ENCODE results near the gene JAM3.

Gene JAM3

GRCh38 chr11:134068829-134069425 is at the start of gene JAM3:
Gene JAM3 (plus strand): TSS chr11:134069072. CDS start chr11:134069084, 12 bp downstream.
- no peak for DNase-seq

DNA sequence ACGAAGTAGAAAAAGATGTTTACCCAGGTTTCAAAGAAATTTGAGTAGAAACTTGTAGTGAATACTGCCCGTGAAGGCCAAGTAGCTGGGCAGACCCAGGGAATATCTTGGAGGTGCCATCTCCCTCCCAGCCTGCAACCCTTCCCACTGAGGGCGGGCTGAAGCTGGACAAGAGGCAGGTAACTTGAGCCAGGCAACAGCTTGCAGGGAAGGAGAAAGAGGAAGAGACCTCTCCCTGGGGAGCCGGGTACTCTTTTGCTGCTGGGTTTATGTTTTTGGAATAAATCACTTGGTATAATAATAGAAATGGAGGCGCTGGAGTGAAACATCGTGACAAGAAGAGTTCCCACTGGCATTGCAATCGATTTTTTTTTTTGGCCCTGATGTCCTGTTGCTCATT is 49.4 kb upstream of the JAM3 start:
- DNase-seq, result no peak

- DNase-seq, result no peak
These were observed 48.3 kb upstream of the JAM3 start for GRCh38 chr11:134020598-134020997.

- no peak for DNase-seq
These were observed 47.5 kb upstream of the JAM3 start for GRCh38 chr11:134021326-134021725.

DNA sequence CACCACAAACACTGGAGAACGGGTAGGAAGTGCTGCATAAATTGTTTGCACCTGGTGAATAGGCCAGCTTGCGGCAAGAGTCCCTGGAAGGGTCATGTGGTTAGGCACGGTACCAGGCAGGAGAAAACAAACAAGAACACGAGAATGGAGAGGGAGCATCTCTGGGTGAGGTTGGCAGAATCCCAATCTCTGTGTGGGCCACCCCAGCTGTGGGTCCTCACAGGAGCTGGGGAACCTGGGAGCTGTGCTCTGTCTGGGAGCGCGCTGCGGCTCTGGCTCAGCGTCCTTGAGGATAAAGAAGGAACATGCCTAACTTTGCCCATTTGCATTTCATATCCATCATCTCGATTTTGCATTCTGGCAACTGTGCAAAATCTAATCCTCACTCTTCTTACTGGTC is 46.1 kb upstream of the JAM3 start:
- DNase-seq, result peak; percentile 16

DNA sequence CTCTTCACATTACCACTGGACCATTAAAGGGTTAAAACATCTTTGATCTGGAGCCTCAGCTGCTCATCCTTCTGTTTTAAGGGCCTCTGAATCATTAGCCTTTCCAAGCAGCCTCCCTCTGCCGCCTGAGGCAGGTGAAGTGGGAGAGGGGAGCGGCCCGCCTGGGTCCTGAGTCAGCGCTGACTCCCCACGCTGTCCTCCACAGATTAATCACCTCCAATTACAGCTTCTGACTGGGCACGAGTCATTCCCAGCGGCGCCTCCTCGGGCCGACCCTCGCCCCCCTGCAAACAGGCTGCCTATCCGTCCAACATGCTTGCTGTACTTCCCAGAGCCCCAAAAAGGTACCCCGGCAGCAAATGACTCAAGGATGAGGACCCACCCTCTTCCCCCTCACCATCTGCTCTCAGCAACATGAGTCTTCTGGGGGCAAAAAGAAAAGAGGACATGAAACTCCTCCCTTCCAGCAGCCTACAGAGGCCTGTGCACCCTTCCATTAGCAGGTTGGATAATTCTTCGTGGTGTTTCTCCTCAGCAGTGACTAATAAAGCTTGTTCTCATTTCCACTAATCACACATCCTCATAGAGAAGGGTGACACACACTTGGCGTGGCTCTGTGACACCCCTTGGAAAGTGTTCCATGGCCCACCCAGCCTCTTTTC is 44.3 kb upstream of the JAM3 start:
- no peak for DNase-seq

DNA sequence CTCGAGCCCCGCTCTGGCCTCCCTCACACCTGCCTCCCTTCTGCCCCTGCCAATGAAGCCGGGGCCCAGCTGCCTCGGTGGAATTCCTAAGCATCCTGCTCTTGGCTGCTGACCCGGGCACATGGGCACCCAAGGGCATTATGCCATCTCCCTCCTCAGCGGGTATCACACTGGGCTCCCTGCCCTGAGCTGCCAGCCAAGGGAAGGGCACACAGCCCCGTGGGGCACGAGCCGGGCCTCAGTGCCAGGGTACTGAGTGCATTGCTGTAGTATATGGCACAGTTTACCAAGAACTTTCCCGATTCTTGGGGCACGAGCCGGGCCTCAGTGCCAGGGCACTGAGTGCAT is 43.8 kb upstream of the JAM3 start:
- DNase-seq, result no peak

DNA sequence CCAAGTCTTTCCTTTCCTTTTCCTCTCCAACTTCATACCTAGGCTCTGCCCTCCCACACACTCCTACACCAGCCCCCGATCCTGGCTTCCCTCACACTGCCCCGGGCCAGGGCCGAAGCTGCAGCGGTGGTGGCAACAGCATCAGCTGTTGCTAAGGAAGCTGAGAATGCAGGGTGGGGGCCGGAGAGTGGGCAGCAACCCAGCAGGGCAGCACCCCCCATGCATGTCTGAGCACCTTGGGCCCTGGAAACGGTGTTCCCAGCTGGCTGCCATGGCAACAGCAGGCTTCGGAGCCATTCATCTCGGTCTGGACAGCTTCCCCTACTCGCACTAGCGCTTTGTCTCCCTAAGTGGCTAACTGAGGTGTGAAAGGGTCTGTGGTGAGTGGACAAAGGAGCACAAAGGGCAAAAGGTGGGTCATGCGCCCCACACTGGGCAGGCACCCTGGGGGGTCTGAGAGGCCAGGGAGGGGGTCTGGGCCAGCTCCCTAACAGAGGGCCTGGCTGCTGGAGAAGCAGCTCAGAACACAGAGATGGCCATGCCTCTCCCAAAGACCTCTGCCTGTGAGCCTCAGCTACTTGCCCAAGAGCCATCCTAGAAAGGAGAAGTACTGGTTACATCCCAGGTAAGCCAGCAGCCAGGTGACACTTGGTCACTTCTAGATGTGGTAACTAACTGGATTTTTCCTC is 42.1 kb upstream of the JAM3 start:
- DNase-seq, result no peak

DNA sequence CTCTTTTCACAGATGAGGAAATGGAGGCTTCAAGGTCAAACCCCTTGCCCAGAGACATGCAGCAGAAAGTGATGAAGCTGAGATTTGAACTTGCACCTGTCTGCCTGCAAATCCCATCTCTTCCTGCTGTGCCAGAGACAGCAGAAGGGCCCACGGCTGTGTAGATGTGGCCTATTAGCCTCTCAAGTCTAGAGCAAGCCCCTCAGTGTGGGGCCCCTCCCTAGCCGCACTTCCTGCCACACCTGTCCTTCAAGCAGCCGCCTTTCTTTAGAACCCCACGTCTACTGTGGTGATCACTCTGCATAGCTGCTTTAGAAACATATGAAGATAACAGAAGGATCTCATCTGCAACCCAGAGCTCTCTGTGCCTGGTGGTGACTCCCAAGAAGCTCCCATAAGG is 41.2 kb upstream of the JAM3 start:
- DNase-seq, result no peak

DNA sequence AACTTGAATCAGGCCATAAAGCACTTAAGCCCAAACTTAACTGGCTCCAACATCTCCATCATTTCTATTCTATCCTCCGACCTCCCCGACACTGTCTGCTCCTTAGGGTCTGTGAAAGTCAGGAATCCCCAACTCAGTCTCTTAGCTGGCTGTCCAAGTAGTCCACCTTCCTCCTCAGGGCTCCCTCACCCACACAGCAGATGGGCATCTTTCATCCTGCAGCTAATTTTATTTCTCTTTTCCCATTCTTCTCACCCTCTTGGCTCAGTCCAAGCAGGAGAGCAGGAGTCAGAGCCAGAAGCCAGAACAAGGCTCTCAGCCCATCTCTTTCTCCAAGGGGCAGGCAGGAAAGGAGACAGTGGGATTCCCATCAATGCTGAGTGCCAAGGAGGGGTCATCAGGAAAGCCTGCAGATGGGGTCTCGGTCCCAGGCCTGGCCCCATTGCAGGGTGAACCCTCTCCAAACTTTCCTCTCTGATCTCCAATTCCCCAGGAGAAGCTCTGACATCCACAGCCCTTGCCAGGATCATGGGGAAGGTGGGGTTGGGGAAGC is 40.4 kb upstream of the JAM3 start:
- DNase-seq, result no peak

DNA sequence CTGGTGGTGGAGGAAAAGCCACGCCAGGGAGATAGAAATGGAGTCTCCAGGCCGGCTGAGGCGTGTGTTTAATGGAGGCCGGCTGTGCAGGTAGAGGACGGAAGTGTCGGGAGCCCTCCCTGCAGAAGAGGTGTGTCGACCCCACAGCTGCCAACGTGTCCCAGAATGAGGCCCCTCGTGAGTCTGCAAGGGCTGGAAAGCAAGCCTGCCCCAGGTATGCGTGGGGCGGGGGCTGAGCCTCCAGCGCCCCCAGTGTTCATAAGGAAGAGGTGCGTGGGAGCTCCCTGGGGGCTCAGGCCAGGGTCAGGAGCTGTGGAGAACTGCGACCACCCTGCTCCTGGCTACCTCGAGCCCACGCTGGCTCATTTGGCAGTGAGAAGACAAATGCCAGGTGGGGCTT is 38.0 kb upstream of the JAM3 start:
- no peak for DNase-seq

GRCh38 chr11:134032043-134032442 is 36.8 kb upstream of the JAM3 start:
- no peak for DNase-seq

GRCh38 chr11:134032501-134033091 is 36.3 kb upstream of the JAM3 start:
- DNase-seq, result no peak

GRCh38 chr11:134033276-134033675 is 35.6 kb upstream of the JAM3 start:
- DNase-seq, result no peak

GRCh38 chr11:134033696-134034491 is 35.0 kb upstream of the JAM3 start:
- DNase-seq, result peak; percentile 77

DNA sequence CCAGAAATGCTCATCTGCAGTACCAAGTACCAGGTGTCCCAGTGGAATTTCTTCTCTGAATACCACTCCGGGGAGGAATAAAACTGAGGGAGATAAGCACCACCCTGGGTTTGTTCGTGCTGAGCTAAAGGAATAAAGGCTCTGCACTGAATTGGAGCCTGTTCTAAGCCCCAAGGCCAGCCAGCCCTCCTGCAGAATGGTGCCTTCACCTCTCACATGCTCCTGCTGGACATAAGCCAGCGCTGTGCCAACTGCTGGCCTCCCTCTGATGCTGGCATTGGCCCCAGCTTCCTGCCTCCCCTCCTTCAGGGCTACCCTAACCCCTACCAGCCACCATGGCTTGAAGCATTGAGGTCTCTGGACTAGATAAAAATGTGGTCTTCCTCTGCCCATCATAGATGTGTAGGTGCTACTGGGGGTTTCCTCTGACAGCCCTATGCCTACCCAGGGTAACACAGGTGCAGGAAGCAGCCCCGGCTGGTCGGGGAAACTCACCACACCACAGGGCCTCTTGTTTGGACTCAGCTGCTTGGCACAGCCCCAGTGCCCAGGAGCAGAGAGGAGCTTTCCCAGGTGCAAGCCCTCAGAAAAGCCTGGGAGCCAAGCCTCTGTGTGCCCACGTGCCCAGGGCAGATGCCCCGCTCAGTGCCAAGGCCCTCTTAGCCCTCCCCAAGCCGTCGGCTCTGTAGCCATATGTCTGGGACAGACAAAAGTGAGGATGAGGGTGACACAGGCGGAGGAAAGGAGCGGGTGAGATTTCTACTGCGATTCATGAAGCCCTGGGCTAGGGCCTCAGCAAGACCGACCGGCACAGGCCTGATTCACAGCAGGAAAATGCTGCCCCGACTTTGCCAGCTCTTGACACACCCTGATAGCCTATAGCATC is 34.1 kb upstream of the JAM3 start:
- DNase-seq, result peak; percentile 81

GRCh38 chr11:134036492-134037045 is 32.3 kb upstream of the JAM3 start:
- no peak for DNase-seq

GRCh38 chr11:134037046-134037908 is 31.6 kb upstream of the JAM3 start:
- no peak for DNase-seq

DNA sequence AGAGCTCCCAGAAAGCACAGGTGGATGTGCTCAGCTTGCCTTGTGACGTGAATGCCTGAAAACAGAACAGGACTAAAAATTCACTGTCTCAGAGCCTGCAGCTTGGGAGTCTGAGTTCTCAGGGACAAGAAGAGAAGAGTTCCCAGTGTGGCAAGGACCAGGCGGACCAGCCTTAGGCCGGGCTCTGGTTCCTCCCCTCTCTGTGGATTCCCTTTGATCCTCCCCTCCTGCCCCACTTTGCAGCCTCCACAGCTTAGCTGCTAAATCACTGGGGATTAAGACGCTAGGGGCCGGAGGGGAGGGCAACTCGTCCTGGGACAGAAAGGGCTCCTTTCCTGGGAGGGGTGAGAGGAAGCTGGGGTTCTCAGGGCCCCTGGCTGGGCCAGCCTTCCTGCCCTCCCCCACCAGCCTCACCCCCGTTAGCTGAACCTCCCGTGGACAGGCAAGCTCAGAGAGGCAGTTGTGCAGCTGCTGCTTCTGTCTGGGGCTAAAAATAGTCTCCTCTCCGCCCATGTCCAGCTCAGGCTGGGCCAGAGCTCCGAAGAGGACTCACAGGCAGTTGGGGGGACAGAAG is 29.9 kb upstream of the JAM3 start:
- DNase-seq, result no peak

- no peak for DNase-seq
These were observed 29.0 kb upstream of the JAM3 start for GRCh38 chr11:134039726-134040385.

All from RPMI8226 (cell line).